ENCODE data around the gene CCDC152.

- TF ChIP-seq CTCF (conservative IDR thresholded peaks at IDR 0.05; ENCODE audit: low read depth, low read length) (no peak), EZH2 (IDR thresholded peaks at IDR 0.05; ENCODE audit: borderline replicate concordance, low read depth, low read length, poor library complexity, severe bottlenecking) (no peak)
Measured at GRCh38 chr5:42836070-42836769, 79.6 kb downstream of the CCDC152 start.

Measured in A673 (cell line).